NCI-H748 (cell line): Measurements from ENCODE around the gene AKAP6.

ENCODE experiments used
- DNase-seq: peaks from one replicate; lab custom pipeline; 2025; ENCODE audit not compliant: unreplicated experiment; lab: John Stamatoyannopoulos, UW

Gene AKAP6

GRCh38 chr14:32476532-32476931, 147.4 kb downstream of the AKAP6 start:
- DNase-seq = no peak

GRCh38 chr14:32477396-32477795, 148.3 kb downstream of the AKAP6 start:
- DNase-seq = no peak

- DNase-seq = no peak
These were observed 149.0 kb downstream of the AKAP6 start for GRCh38 chr14:32478050-32478449.

GRCh38 chr14:32480337-32480736, 151.2 kb downstream of the AKAP6 start:
- no peak for DNase-seq

- DNase-seq = no peak
These were observed 152.6 kb downstream of the AKAP6 start for GRCh38 chr14:32481707-32482106.

- no peak for DNase-seq
These were observed 162.4 kb downstream of the AKAP6 start for GRCh38 chr14:32491416-32492016.

- DNase-seq = no peak
These were observed 163.4 kb downstream of the AKAP6 start for GRCh38 chr14:32492457-32492856.

GRCh38 chr14:32494609-32495434, 165.7 kb downstream of the AKAP6 start:
- no peak for DNase-seq

GRCh38 chr14:32495435-32495734, 166.3 kb downstream of the AKAP6 start:
- DNase-seq = no peak

- DNase-seq = no peak
These were observed 168.2 kb downstream of the AKAP6 start for GRCh38 chr14:32497248-32497647.

GRCh38 chr14:32507029-32507984, 178.2 kb downstream of the AKAP6 start:
- DNase-seq = peak; percentile 36

GRCh38 chr14:32508281-32508680, 179.2 kb downstream of the AKAP6 start:
- DNase-seq = no peak

- DNase-seq = peak; percentile 32
These were observed 180.6 kb downstream of the AKAP6 start for GRCh38 chr14:32509632-32510187.

GRCh38 chr14:32510815-32511214, 181.7 kb downstream of the AKAP6 start:
- no peak for DNase-seq

GRCh38 chr14:32512348-32512747, 183.2 kb downstream of the AKAP6 start:
- DNase-seq = no peak

- no peak for DNase-seq
These were observed 183.7 kb downstream of the AKAP6 start for GRCh38 chr14:32512813-32513212.

- no peak for DNase-seq
These were observed 184.5 kb downstream of the AKAP6 start for GRCh38 chr14:32513571-32514009.

- DNase-seq = no peak
These were observed 185.1 kb downstream of the AKAP6 start for GRCh38 chr14:32514236-32514635.

GRCh38 chr14:32514681-32515080, 185.6 kb downstream of the AKAP6 start:
- no peak for DNase-seq

GRCh38 chr14:32524609-32525375, 195.7 kb downstream of the AKAP6 start:
- no peak for DNase-seq

GRCh38 chr14:32525591-32525990, 196.5 kb downstream of the AKAP6 start:
- DNase-seq = no peak
